Measurements from ENCODE around the gene IER5. TPM values are rescaled to one million over a fixed set of nuclear protein-coding genes. Genes with fewer than 3 reads are reported as not detected.

The IER5 gene
- total and polyA plus RNA-seq, 9 of the 15 experiments (the other 6 are each of a cell fraction or from before 2014, with no cell fraction given) = 2.4 to 32.1 (median 12.0) TPM

GRCh38 chr1:181059435-181059834, 29.1 kb upstream of the IER5 start:
- intact Hi-C loops (cut with micrococcal nuclease) (no loop called here), in situ Hi-C loops (cut with MboI) (no loop called here)
- FAIRE-seq = no peak

More at GRCh38 chr1:181059435-181059834, 29.1 kb upstream of the IER5 start:
- ChIA-PET POLR2A (no interaction called here), CTCF (ENCODE audit: low intra/inter-chr PET ratio) (no interaction called here)
- peaks cover 0 to 12% of the 10 kb centered on the region in 2 experiments; a peak in 1 of 5 replicates for H3K27me3 ChIP-seq (ENCODE audit: control insufficient read depth in 2 of 2, insufficient read depth in 2 of 2, low read length in 2 of 2)
- no peaks in the 10 kb centered on the region for H3K9me1 ChIP-seq (ENCODE audit: control insufficient read depth, insufficient read depth, low read length)
- H3K4me1 ChIP-seq (replicated peaks in 1 of 2; ENCODE audit: control insufficient read depth in 2 of 2, insufficient read depth in 2 of 2, low read length in 2 of 2) = peaks cover 5 to 7% of the 10 kb centered on the region in 2 experiments; a peak in 3 of 5 replicates
- no peak overlapping the region for H3K4me2 ChIP-seq (ENCODE audit: insufficient read depth, low read length)
- H3K36me3 ChIP-seq (ENCODE audit: control insufficient read depth, insufficient read depth, low read length) = no peaks in the 10 kb centered on the region
- no peaks in the 10 kb centered on the region for H4K20me1 ChIP-seq (replicated peaks; ENCODE audit: control insufficient read depth, insufficient read depth, low read length)
- no peak overlapping the region for H2AFZ ChIP-seq (ENCODE audit: low read depth, low read length)
- ATAC-seq = no peak
- no peaks in the 10 kb centered on the region for H3K9me3 ChIP-seq (replicated peaks; ENCODE audit: control insufficient read depth, insufficient read depth, low read depth, low read length)
- no TSS peak for BruUV-seq (replicated peaks)
- no peaks in the 10 kb centered on the region for H3K79me2 ChIP-seq (ENCODE audit: control insufficient read depth, insufficient read depth, low read length)
- no peak overlapping the region for H3K27ac ChIP-seq (ENCODE audit: extremely low read depth, low read depth, low read length)
- no peak overlapping the region for H3K4me3 ChIP-seq
- H3K9ac ChIP-seq (ENCODE audit: insufficient read depth in 1 of 2, low read depth in 2 of 2, low read length in 2 of 2) = no peak overlapping the region
- no peak for TF ChIP-seq ZNF785 (CRISPR knock-in tag; IDR thresholded peaks at IDR 0.05)
- TF ChIP-seq BCLAF1 (IDR thresholded peaks at IDR 0.05; ENCODE audit: borderline replicate concordance in 1 of 2, control insufficient read depth in 1 of 2, low read depth in 2 of 2, low read length in 1 of 2) = no peak
- TF ChIP-seq ZFP1 (CRISPR knock-in tag; IDR thresholded peaks at IDR 0.05) = no peak
- TF ChIP-seq RNF219 (CRISPR knock-in tag; IDR thresholded peaks at IDR 0.05) = no peak
- no peak for TF ChIP-seq JUND (IDR thresholded peaks at IDR 0.05; ENCODE audit: borderline replicate concordance, low read depth, low read length)
- no peak for TF ChIP-seq JUND (tag; IDR thresholded peaks at IDR 0.05; ENCODE audit: borderline replicate concordance, low read depth, low read length)
- peak in 1 of 3 experiments; percentile 67 for TF ChIP-seq YY1 (IDR thresholded peaks at IDR 0.05; ENCODE audit: borderline replicate concordance in 1 of 3, control insufficient read depth in 1 of 3, extremely low read depth in 1 of 3, insufficient read depth in 3 of 3, insufficient read length in 1 of 3, insufficient replicate concordance in 2 of 3, low read depth in 1 of 3, low read length in 2 of 3)
- peak; percentile 71 for TF ChIP-seq ZFP36 (IDR thresholded peaks at IDR 0.05; ENCODE audit: low read depth, low read length, partially characterized antibody)
- no peak for TF ChIP-seq ZNF197 (CRISPR knock-in tag; IDR thresholded peaks at IDR 0.05; ENCODE audit: low read depth)
- DNase-seq (ENCODE audit: extremely low read depth in 1 of 4, low spot score in 3 of 4) = no peak
